Measurements from ENCODE around the gene IPO4.
A peak's percentile ranks its signal among the peaks of the same experiment; 100 is the strongest.

DNA sequence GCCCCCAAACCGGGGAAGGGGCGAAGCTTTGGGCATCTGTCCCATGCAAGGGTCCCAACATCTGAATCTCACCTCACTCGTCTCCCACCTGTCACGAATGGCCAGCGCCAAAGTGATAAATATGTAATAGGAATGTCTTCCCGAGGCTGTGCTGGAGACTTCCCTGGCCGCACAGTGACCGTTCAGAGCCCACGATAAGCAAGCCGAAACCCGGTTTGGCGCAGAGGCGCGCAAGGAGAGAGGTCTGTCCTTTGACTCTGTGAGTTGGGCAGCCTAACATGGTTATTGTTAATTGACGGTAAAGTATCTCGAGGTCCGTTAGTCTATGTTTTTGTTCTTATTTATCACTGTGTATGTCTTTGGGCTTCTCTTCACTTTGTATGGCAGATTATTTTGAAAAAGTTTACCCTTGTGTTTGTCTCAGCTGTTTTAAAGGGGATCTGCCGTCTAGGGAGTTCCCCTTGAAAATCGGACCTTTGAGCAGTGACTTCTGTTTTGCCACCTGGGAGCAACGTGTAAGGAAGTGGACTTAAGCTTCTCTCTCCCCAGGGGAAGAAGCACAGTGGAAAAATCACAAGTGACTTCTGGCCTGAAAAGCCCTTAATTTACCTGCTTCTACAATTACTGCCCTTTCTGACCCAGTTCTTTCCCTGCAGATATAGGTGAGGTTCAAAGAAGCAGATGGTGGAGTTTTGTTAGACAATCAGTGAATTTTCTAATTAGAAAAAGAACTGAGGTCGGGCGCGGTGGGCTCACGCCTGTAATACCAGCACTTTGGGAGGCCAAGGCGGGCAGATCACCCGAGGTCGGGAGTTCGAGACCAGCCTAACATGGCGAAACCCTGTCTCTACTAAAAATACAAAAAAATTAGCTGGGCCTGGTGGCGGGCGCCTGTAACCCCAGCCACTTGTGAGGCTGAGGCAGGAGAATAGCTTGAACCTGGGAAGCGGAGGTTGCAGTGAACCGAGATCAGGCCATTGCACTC, 7.7 kb upstream of the IPO4 start:
- no peak for TF ChIP-seq EZH2 (IDR thresholded peaks at IDR 0.05; ENCODE audit: low read depth, low read length, severe bottlenecking)
- TF ChIP-seq POLR2A (IDR thresholded peaks at IDR 0.05; ENCODE audit: control extremely low read depth in 1 of 2, low read depth in 2 of 2, low read length in 2 of 2), result peak in 1 of 2 experiments; percentile 53; a peak in 1 of 3 replicates
- no peak for TF ChIP-seq CTCF (IDR thresholded peaks at IDR 0.05; ENCODE audit: control extremely low read depth in 1 of 3, insufficient read depth in 1 of 3, low read depth in 1 of 3, low read length in 3 of 3)
- no peak for TF ChIP-seq POLR2AphosphoS5 (IDR thresholded peaks at IDR 0.05; ENCODE audit: low read depth, low read length)
- no peak for TF ChIP-seq USF2 (IDR thresholded peaks at IDR 0.05; ENCODE audit: low read length)
- no peak for TF ChIP-seq HDAC6 (IDR thresholded peaks at IDR 0.05; ENCODE audit: low read depth, low read length)
- no peak for TF ChIP-seq RXRA (IDR thresholded peaks at IDR 0.05; ENCODE audit: insufficient read depth, low read depth, low read length)
- no peak for TF ChIP-seq GABPA (IDR thresholded peaks at IDR 0.05; ENCODE audit: borderline replicate concordance, insufficient read depth, low read length)
- TF ChIP-seq FOSL1 (IDR thresholded peaks at IDR 0.05; ENCODE audit: insufficient read depth, low read depth, low read length), result no peak
- TF ChIP-seq CHD1 (IDR thresholded peaks at IDR 0.05; ENCODE audit: low read depth, low read length), result no peak
- TF ChIP-seq TAF1 (IDR thresholded peaks at IDR 0.05; ENCODE audit: low read depth, low read length), result no peak

Data from H1 (cell line).